Measurements from ENCODE around the gene ZDHHC18.

ZDHHC18 gene, protein sequence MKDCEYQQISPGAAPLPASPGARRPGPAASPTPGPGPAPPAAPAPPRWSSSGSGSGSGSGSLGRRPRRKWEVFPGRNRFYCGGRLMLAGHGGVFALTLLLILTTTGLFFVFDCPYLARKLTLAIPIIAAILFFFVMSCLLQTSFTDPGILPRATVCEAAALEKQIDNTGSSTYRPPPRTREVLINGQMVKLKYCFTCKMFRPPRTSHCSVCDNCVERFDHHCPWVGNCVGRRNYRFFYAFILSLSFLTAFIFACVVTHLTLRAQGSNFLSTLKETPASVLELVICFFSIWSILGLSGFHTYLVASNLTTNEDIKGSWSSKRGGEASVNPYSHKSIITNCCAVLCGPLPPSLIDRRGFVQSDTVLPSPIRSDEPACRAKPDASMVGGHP

DNA sequence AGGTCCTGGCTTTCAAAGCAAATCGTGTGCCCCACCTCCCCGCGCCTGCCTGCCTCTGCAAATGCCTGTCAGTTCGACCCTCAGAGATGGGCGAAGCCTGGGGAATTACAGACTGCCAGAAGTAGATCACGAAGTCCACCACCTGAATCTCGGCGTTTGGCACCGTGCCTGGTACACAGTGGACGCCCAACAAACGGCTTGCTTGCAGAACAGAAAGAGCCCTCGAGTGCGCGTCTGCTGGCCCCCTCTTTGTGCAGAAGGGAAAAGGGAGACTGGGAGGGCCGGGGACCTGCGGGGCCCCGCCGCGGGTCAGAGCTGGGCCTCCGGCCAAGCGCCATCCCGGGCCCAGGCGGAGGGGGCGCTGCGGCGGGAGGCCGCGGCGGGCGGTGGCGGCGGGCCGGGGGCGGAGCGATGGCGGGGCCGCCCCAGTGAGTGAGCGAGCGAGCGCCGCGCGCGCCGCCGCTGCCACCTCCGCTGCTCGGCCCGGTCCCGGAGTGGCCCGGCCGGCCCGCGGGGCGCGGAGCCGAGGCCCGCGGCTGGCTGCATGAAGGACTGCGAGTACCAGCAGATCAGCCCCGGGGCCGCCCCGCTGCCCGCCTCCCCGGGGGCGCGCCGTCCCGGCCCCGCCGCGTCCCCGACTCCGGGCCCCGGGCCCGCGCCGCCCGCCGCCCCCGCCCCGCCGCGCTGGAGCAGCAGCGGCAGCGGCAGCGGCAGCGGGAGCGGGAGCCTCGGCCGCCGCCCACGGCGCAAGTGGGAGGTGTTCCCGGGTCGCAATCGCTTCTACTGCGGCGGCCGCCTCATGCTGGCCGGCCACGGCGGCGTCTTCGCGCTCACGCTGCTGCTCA is at the start of gene ZDHHC18:
Gene ZDHHC18, plus strand, starts transcription at position 428 of the 845 bp plus-strand sequence. Its CDS starts 117 bp downstream, at position 545.
- peaks cover 0 to 26% of the 10 kb centered on the region in 2 experiments; a peak in 2 of 3 replicates for H3K36me3 ChIP-seq (ENCODE audit: control insufficient read depth in 2 of 2, insufficient read depth in 1 of 2, low read length in 2 of 2)
- H3K4me1 ChIP-seq (ENCODE audit: control insufficient read depth, insufficient read depth, low read length), result no peaks in the 10 kb centered on the region
- peak within 1 kb of the TSS; percentile 66 for H3K4me3 ChIP-seq (ENCODE audit: low read depth, low read length)
- peak within 1 kb of the TSS; percentile 25; the same call in 1 of the 2 replicates for H3K27ac ChIP-seq (ENCODE audit: extremely low read depth, low read depth, low read length)
- ChIA-PET CTCF (interaction anchor here (0.5 to 1.3 kb wide), 6 partner anchors 16 to 441 kb away, joined by 3 to 5 read pairs (median 3); no protein-coding TSS in a partner anchor), POLR2A (interaction anchor here (0.5 to 1.1 kb wide), 6 partner anchors 36 to 157 kb away, joined by 3 to 4 read pairs (median 3); partner anchors contain the start of gene GPATCH3)
- H3K9me3 ChIP-seq (ENCODE audit: control insufficient read depth, insufficient read depth, low read depth, low read length), result no peaks in the 10 kb centered on the region
- TF ChIP-seq ZNF221 (tag by site-specific recombination; IDR thresholded peaks at IDR 0.05; ENCODE audit: borderline replicate concordance) (no peak), ZFP69B (tag by site-specific recombination; IDR thresholded peaks at IDR 0.05) (peak; percentile 44; the same call in 1 of the 2 replicates), ZNF292 (tag by site-specific recombination; IDR thresholded peaks at IDR 0.05; ENCODE audit: borderline replicate concordance, low read depth) (no peak), ZNF623 (tag by site-specific recombination; IDR thresholded peaks at IDR 0.05) (no peak), ZEB2 (tag by site-specific recombination; IDR thresholded peaks at IDR 0.05) (peak; percentile 70), ZNF658 (tag by site-specific recombination; IDR thresholded peaks at IDR 0.05) (no peak), HOXC10 (CRISPR knock-in tag; IDR thresholded peaks at IDR 0.05) (no peak), ZNF785 (tag by site-specific recombination; IDR thresholded peaks at IDR 0.05) (no peak), ZBTB8A (tag by site-specific recombination; IDR thresholded peaks at IDR 0.05) (peak; percentile 73; the same call in 1 of the 2 replicates), ZNF501 (tag by site-specific recombination; IDR thresholded peaks at IDR 0.05) (peak; percentile 59; the same call in 1 of the 2 replicates), ZBTB17 (tag by site-specific recombination; IDR thresholded peaks at IDR 0.05) (0 out of 2 replicates have a peak, but pooled peaks have one; percentile 61), ZNF76 (tag by site-specific recombination; IDR thresholded peaks at IDR 0.05; ENCODE audit: borderline replicate concordance, low read depth) (no peak), ZNF530 (tag by site-specific recombination; IDR thresholded peaks at IDR 0.05; ENCODE audit: low read depth) (no peak), ZNF302 (tag by site-specific recombination; IDR thresholded peaks at IDR 0.05; ENCODE audit: low read depth) (no peak), ZNF223 (tag by site-specific recombination; IDR thresholded peaks at IDR 0.05) (no peak), ZNF214 (tag by site-specific recombination; IDR thresholded peaks at IDR 0.05; ENCODE audit: borderline replicate concordance) (no peak), ZBTB7A (tag by site-specific recombination; IDR thresholded peaks at IDR 0.05; ENCODE audit: low read depth) (no peak; the same call in 1 of the 2 replicates), SP7 (tag by site-specific recombination; IDR thresholded peaks at IDR 0.05) (peak; percentile 44; the same call in 1 of the 2 replicates), ZNF596 (tag by site-specific recombination; IDR thresholded peaks at IDR 0.05) (no peak), ZFP37 (tag by site-specific recombination; IDR thresholded peaks at IDR 0.05) (no peak), ZNF133 (tag by site-specific recombination; IDR thresholded peaks at IDR 0.05) (no peak), ZSCAN30 (tag by site-specific recombination; IDR thresholded peaks at IDR 0.05) (0 out of 2 replicates have a peak, but pooled peaks have one; percentile 13), ZNF843 (tag by site-specific recombination; IDR thresholded peaks at IDR 0.05) (no peak), GLI4 (tag by site-specific recombination; IDR thresholded peaks at IDR 0.05) (no peak), BCL11B (tag by site-specific recombination; IDR thresholded peaks at IDR 0.05; ENCODE audit: low read depth) (peak; percentile 60; the same call in 1 of the 2 replicates), ZFHX2 (tag by site-specific recombination; conservative IDR thresholded peaks at IDR 0.05) (peak; percentile 63; the same call in 1 of the 2 replicates)
- TF ChIP-seq, protein P1, sequence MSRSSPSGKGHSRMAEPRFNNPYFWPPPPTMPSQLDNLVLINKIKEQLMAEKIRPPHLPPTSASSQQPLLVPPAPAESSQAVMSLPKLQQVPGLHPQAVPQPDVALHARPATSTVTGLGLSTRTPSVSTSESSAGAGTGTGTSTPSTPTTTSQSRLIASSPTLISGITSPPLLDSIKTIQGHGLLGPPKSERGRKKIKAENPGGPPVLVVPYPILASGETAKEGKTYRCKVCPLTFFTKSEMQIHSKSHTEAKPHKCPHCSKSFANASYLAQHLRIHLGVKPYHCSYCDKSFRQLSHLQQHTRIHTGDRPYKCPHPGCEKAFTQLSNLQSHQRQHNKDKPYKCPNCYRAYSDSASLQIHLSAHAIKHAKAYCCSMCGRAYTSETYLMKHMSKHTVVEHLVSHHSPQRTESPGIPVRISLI (tag by site-specific recombination; IDR thresholded peaks at IDR 0.05), result no peak
- TF ChIP-seq, protein P2, sequence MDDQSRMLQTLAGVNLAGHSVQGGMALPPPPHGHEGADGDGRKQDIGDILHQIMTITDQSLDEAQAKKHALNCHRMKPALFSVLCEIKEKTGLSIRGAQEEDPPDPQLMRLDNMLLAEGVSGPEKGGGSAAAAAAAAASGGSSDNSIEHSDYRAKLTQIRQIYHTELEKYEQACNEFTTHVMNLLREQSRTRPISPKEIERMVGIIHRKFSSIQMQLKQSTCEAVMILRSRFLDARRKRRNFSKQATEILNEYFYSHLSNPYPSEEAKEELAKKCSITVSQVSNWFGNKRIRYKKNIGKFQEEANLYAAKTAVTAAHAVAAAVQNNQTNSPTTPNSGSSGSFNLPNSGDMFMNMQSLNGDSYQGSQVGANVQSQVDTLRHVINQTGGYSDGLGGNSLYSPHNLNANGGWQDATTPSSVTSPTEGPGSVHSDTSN (CRISPR knock-in tag; IDR thresholded peaks at IDR 0.05), result no peak
- TF ChIP-seq, protein P3, sequence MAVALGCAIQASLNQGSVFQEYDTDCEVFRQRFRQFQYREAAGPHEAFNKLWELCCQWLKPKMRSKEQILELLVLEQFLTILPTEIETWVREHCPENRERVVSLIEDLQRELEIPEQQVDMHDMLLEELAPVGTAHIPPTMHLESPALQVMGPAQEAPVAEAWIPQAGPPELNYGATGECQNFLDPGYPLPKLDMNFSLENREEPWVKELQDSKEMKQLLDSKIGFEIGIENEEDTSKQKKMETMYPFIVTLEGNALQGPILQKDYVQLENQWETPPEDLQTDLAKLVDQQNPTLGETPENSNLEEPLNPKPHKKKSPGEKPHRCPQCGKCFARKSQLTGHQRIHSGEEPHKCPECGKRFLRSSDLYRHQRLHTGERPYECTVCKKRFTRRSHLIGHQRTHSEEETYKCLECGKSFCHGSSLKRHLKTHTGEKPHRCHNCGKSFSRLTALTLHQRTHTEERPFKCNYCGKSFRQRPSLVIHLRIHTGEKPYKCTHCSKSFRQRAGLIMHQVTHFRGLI (tag by site-specific recombination; IDR thresholded peaks at IDR 0.05), result peak; percentile 83
- TF ChIP-seq, protein P4, sequence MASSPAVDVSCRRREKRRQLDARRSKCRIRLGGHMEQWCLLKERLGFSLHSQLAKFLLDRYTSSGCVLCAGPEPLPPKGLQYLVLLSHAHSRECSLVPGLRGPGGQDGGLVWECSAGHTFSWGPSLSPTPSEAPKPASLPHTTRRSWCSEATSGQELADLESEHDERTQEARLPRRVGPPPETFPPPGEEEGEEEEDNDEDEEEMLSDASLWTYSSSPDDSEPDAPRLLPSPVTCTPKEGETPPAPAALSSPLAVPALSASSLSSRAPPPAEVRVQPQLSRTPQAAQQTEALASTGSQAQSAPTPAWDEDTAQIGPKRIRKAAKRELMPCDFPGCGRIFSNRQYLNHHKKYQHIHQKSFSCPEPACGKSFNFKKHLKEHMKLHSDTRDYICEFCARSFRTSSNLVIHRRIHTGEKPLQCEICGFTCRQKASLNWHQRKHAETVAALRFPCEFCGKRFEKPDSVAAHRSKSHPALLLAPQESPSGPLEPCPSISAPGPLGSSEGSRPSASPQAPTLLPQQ (tag by site-specific recombination; IDR thresholded peaks at IDR 0.05), result peak; percentile 52; the same call in 1 of the 2 replicates

Data from HEK293 (cell line).